Endothelial cell (in vitro differentiated cells): ENCODE data around the gene AK8. TPM values are rescaled to one million over a fixed set of nuclear protein-coding genes. Genes with fewer than 3 reads are reported as not detected.

Source experiments
- DNase-seq: peaks from one replicate; pipeline ENCODE4 v3.0.0; 2021; ENCODE audit warnings: low spot score
- H3K27ac Mint-ChIP-seq: one replicate; pipeline ENCODE4 v1.8.0; 2021; ENCODE audit warnings: mixed read lengths, inconsistent platforms; ENCODE audit not compliant: unreplicated experiment
- H3K27me3 Mint-ChIP-seq: one replicate; pipeline ENCODE4 v1.8.0; 2021; ENCODE audit warnings: mild to moderate bottlenecking, moderate library complexity, mixed read lengths, inconsistent platforms; ENCODE audit not compliant: unreplicated experiment
- H3K36me3 Mint-ChIP-seq: one replicate; pipeline ENCODE4 v1.8.0; 2021; ENCODE audit warnings: mild to moderate bottlenecking, low read depth, mixed read lengths, inconsistent platforms; ENCODE audit not compliant: unreplicated experiment
- H3K4me1 Mint-ChIP-seq: one replicate; pipeline ENCODE4 v1.8.0; 2021; ENCODE audit warnings: mild to moderate bottlenecking, mixed read lengths, inconsistent platforms; ENCODE audit not compliant: unreplicated experiment
- H3K4me3 Mint-ChIP-seq: one replicate; pipeline ENCODE4 v1.8.0; 2021; ENCODE audit warnings: mild to moderate bottlenecking, mixed read lengths, inconsistent platforms; ENCODE audit not compliant: unreplicated experiment
- H3K9me3 Mint-ChIP-seq: one replicate; pipeline ENCODE4 v1.8.0; 2021; ENCODE audit warnings: mixed read lengths, inconsistent platforms; ENCODE audit not compliant: unreplicated experiment
- total RNA-seq: library from RNA; stranded (reverse); fragmentation: NEBNext Ultra II Directional; extraction: Animal tissue kit (Norgen Biotek cat#: 25700); gene quantifications from one replicate; pipeline ENCODE4 v1.2.1, GENCODE V29; 2021; ENCODE audit not compliant: unreplicated experiment
- TF ChIP-seq, protein P1 (sequence below): fragments of 200-600 bp; sonication (generic); IDR thresholded peaks from one replicate; pipeline ENCODE4 v1.5.0; 2021; ENCODE audit warnings: antibody characterized with exemption; ENCODE audit not compliant: unreplicated experiment

Gene AK8
- total RNA-seq, 1 donor from 2014 or later = 2.0 TPM

DNA sequence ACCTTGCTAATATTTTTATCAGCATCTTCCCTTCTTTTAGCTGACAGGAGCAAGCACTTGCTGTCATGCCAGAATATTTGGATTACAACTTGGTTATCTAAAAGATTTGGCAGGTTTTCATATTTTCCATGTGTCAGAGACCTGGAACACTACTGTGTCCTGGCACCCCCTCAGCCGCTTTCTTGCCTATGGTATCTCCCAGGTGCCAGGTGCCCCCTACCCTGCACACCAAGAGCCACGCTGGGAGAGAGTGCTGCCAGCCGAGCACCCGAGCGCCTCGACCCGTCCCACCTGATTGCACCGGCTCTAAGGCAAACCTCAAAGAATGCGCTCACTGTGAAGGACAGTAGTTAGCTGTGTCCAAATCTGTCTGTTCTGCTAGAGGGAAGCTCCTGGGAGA, 123.0 kb downstream of the AK8 start:
- H3K27me3 Mint-ChIP-seq = peaks cover 4% of the 10 kb centered on the region
- TF ChIP-seq, protein P1, sequence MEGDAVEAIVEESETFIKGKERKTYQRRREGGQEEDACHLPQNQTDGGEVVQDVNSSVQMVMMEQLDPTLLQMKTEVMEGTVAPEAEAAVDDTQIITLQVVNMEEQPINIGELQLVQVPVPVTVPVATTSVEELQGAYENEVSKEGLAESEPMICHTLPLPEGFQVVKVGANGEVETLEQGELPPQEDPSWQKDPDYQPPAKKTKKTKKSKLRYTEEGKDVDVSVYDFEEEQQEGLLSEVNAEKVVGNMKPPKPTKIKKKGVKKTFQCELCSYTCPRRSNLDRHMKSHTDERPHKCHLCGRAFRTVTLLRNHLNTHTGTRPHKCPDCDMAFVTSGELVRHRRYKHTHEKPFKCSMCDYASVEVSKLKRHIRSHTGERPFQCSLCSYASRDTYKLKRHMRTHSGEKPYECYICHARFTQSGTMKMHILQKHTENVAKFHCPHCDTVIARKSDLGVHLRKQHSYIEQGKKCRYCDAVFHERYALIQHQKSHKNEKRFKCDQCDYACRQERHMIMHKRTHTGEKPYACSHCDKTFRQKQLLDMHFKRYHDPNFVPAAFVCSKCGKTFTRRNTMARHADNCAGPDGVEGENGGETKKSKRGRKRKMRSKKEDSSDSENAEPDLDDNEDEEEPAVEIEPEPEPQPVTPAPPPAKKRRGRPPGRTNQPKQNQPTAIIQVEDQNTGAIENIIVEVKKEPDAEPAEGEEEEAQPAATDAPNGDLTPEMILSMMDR = no peak
- H3K4me3 Mint-ChIP-seq = no peak overlapping the region
- H3K27ac Mint-ChIP-seq = no peak overlapping the region
- DNase-seq = no peak
- H3K4me1 Mint-ChIP-seq = peaks cover 27% of the 10 kb centered on the region
- H3K36me3 Mint-ChIP-seq = no peaks in the 10 kb centered on the region
- H3K9me3 Mint-ChIP-seq = no peaks in the 10 kb centered on the region

DNA sequence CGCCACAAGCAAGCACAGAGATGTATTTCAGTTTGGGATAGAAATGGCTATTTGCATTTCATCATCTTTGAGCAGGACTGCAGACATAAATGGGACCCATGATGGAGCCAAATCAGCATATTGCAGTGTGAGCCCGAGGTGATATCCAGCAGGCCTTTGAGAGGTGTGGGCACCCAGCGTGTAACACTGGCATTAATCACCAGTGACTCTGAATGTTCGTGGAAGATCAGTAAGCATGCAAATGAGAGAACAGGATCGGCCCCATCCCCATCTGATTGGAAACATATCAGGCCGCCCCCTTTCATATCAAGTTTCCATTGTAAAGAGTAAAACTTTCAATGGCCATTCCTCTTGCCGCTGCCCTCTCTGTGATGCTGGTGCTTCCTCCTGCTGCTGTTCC, 123.8 kb downstream of the AK8 start:
- DNase-seq = no peak
- Mint-ChIP-seq H3K27ac (no peak overlapping the region), H3K36me3 (no peaks in the 10 kb centered on the region), H3K4me3 (no peak overlapping the region), H3K4me1 (peaks cover 27% of the 10 kb centered on the region), H3K9me3 (no peaks in the 10 kb centered on the region), H3K27me3 (peaks cover 4% of the 10 kb centered on the region)
- TF ChIP-seq, protein P1 = no peak

DNA sequence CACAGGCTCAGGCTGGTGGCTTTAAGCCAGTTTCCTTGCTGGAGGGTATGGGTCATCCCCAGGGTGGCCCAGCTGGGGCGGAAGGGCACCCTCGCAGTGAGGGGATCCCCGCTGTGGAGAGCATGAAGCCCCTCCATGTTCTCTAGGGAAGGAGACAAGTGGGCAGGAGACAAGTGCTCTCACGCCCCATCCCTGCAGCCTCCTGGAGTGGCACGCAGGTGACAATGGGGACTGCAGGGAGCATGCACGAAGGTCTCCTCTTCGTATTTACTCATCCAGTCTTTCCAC, 124.5 kb downstream of the AK8 start:
- TF ChIP-seq, protein P1 = no peak
- Mint-ChIP-seq H3K36me3 (no peaks in the 10 kb centered on the region), H3K27ac (no peak overlapping the region), H3K9me3 (no peaks in the 10 kb centered on the region), H3K27me3 (peaks cover 6% of the 10 kb centered on the region), H3K4me1 (peaks cover 27% of the 10 kb centered on the region), H3K4me3 (no peak overlapping the region)
- no peak for DNase-seq

DNA sequence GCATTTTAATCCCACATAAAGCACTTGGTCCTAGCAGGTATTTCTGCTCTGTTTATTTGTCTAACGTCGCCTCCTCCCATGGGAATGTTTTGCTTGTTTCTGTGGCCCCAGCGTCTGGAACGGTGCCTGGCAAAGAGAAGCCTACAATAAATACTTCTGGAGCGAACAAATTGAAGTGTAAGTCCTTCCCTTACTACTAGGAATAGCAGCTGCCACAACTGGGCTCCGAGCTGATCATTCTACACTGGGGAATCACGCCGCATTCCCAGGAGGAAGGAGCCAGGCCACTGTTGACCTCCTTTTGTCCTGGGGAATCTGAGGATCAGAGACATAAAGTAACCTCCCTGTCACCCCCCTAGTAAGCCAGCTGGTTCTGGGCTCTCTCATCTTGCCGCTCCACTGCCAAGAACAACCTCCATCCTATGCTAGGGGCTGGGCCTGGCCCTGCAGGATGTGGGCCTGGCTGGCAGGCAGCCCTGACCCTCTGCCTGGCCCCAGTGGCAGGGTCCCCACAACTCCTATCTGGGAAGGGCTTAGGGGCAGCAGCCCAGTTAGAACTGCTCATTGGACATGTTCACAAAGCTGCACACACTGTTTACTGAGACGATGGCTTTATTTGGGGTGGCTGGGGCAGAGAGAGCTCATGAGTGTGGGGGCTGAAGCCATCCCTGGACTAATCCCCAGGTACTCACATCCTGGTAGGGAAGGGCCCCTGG, 125.0 kb downstream of the AK8 start:
- DNase-seq = no peak

DNA sequence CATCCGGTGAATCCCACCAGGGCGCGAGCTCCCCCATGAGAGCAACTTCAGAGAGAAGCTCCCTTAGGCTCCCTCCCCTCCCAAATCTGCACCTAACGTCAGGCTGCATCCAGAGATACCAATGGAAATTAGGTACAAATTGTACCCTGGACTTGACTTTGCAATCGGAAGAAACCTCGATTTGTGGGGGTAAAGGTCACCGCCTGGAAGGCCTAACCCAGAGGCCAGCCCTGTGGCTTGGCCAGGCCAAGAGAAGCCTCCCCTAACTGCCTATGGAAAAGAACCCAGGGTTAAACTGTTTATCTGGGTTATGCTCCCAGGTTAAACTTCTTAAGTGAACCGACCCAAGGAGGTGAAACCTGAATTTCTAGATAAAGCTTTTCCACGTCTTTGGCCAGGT, 127.4 kb downstream of the AK8 start:
- no peak overlapping the region for H3K4me3 Mint-ChIP-seq
- no peak for DNase-seq
- TF ChIP-seq, protein P1 = no peak
- H3K27me3 Mint-ChIP-seq = peaks cover 6% of the 10 kb centered on the region
- H3K27ac Mint-ChIP-seq = no peak overlapping the region
- peaks cover 16% of the 10 kb centered on the region for H3K4me1 Mint-ChIP-seq
- no peaks in the 10 kb centered on the region for H3K36me3 Mint-ChIP-seq
- H3K9me3 Mint-ChIP-seq = no peaks in the 10 kb centered on the region

More for the DNA sequence above, 125.0 kb downstream of the AK8 start:
- Mint-ChIP-seq H3K9me3 (no peaks in the 10 kb centered on the region), H3K27me3 (peaks cover 6% of the 10 kb centered on the region), H3K27ac (peak overlapping the region; percentile 30), H3K36me3 (no peaks in the 10 kb centered on the region), H3K4me3 (no peak overlapping the region), H3K4me1 (peaks cover 27% of the 10 kb centered on the region)
- TF ChIP-seq, protein P1 = no peak
